Measurements from ENCODE around the gene METTL25B. TPM values are rescaled to one million over a fixed set of nuclear protein-coding genes. Genes with fewer than 3 reads are reported as not detected.

METTL25B gene
- total RNA-seq, 2 experiments from 2014 or later: 26.2 to 29.7 TPM

GRCh38 chr1:156704930-156705320, 23.3 kb upstream of the METTL25B start:
- peaks cover 5% of the 10 kb centered on the region for H3K36me3 Mint-ChIP-seq (ENCODE audit: low read depth)
- peaks cover 25% of the 10 kb centered on the region for H3K4me1 Mint-ChIP-seq
- no peak overlapping the region for H3K27ac Mint-ChIP-seq
- CTCF ChIA-PET: interaction anchor here (1.0 to 6.7 kb wide), 5 partner anchors 11 to 155 kb away, joined by 3 to 63 read pairs (median 21); partner anchors contain the start of genes INSRR and NTRK1
- H3K4me3 Mint-ChIP-seq: no peak overlapping the region
- DNase-seq: no peak
- H3K27me3 Mint-ChIP-seq: peaks cover 38% of the 10 kb centered on the region
- POLR2A ChIA-PET: no interaction called here
- no peaks in the 10 kb centered on the region for H3K9me3 Mint-ChIP-seq

- ChIA-PET CTCF (interaction anchor here (0.6 to 6.7 kb wide), 19 partner anchors 8 to 319 kb away, joined by 3 to 63 read pairs (median 4); partner anchors contain the start of genes INSRR and NTRK1), POLR2A (no interaction called here)
- H3K36me3 Mint-ChIP-seq (ENCODE audit: low read depth): peaks cover 5% of the 10 kb centered on the region
- no peak for DNase-seq
- no peaks in the 10 kb centered on the region for H3K9me3 Mint-ChIP-seq
- H3K27me3 Mint-ChIP-seq: peaks cover 38% of the 10 kb centered on the region
- peak within 1 kb of the TSS; percentile 71 for H3K4me3 Mint-ChIP-seq
- peak within 1 kb of the TSS; percentile 36 for H3K27ac Mint-ChIP-seq
- H3K4me1 Mint-ChIP-seq: peaks cover 25% of the 10 kb centered on the region
Observed at GRCh38 chr1:156705321-156705917, 22.9 kb upstream of the METTL25B start, which contains the start of gene CRABP2. TSS of gene CRABP2 (minus strand) at chr1:156705583. CDS start at chr1:156705446, 137 bp downstream.

GRCh38 chr1:156705918-156706656, 22.2 kb upstream of the METTL25B start:
- ChIA-PET CTCF (interaction anchor here (0.6 to 6.7 kb wide), 24 partner anchors 8 to 320 kb away, joined by 3 to 63 read pairs (median 3); partner anchors contain the start of genes INSRR and NTRK1), POLR2A (interaction anchor here (0.7 kb wide), 1 partner anchor 107 kb away, joined by 5 read pairs; no protein-coding TSS in a partner anchor)
- Mint-ChIP-seq H3K9me3 (no peaks in the 10 kb centered on the region), H3K4me1 (peaks cover 25% of the 10 kb centered on the region), H3K27me3 (peaks cover 38% of the 10 kb centered on the region), H3K4me3 (peak overlapping the region; percentile 71), H3K36me3 (ENCODE audit: low read depth) (peaks cover 5% of the 10 kb centered on the region), H3K27ac (no peak overlapping the region)
- peak; percentile 65 for DNase-seq

- CTCF ChIA-PET: interaction anchor here (0.6 to 6.7 kb wide), 19 partner anchors 9 to 288 kb away, joined by 3 to 63 read pairs (median 4); partner anchors contain the start of genes INSRR and NTRK1
- Mint-ChIP-seq H3K36me3 (ENCODE audit: low read depth) (peaks cover 5% of the 10 kb centered on the region), H3K4me1 (peaks cover 25% of the 10 kb centered on the region), H3K4me3 (peak overlapping the region; percentile 71), H3K9me3 (no peaks in the 10 kb centered on the region), H3K27ac (no peak overlapping the region), H3K27me3 (peaks cover 38% of the 10 kb centered on the region)
- no peak for DNase-seq
- POLR2A ChIA-PET: interaction anchor here (0.7 kb wide), 1 partner anchor 106 kb away, joined by 5 read pairs; no protein-coding TSS in a partner anchor
Observed at GRCh38 chr1:156706657-156707416, 21.4 kb upstream of the METTL25B start.

- Mint-ChIP-seq H3K27me3 (peaks cover 38% of the 10 kb centered on the region), H3K4me1 (peaks cover 25% of the 10 kb centered on the region), H3K36me3 (ENCODE audit: low read depth) (peaks cover 5% of the 10 kb centered on the region), H3K27ac (no peak overlapping the region), H3K4me3 (no peak overlapping the region), H3K9me3 (no peaks in the 10 kb centered on the region)
- no peak for DNase-seq
- POLR2A ChIA-PET: no interaction called here
- CTCF ChIA-PET: interaction anchor here (0.9 to 6.7 kb wide), 10 partner anchors 8 to 182 kb away, joined by 3 to 63 read pairs (median 14); partner anchors contain the start of genes INSRR and NTRK1
Observed at GRCh38 chr1:156707417-156708217, 20.7 kb upstream of the METTL25B start.

- Mint-ChIP-seq H3K4me1 (peaks cover 25% of the 10 kb centered on the region), H3K27ac (no peak overlapping the region), H3K4me3 (no peak overlapping the region), H3K27me3 (peaks cover 35% of the 10 kb centered on the region), H3K36me3 (ENCODE audit: low read depth) (peaks cover 5% of the 10 kb centered on the region), H3K9me3 (no peaks in the 10 kb centered on the region)
- DNase-seq: no peak
- POLR2A ChIA-PET: no interaction called here
- CTCF ChIA-PET: interaction anchor here (1.0 to 6.7 kb wide), 4 partner anchors 18 to 152 kb away, joined by 4 to 63 read pairs (median 40); no protein-coding TSS in a partner anchor
Observed at GRCh38 chr1:156708218-156708661, 20.0 kb upstream of the METTL25B start.

GRCh38 chr1:156709031-156709430, 19.2 kb upstream of the METTL25B start:
- Mint-ChIP-seq H3K27me3 (peaks cover 27% of the 10 kb centered on the region), H3K27ac (no peak overlapping the region), H3K4me1 (peaks cover 25% of the 10 kb centered on the region), H3K9me3 (no peaks in the 10 kb centered on the region), H3K36me3 (ENCODE audit: low read depth) (peaks cover 5% of the 10 kb centered on the region), H3K4me3 (no peak overlapping the region)
- CTCF ChIA-PET: interaction anchor here (3.9 to 6.7 kb wide), 3 partner anchors 17 to 48 kb away, joined by 25 to 63 read pairs (median 56); no protein-coding TSS in a partner anchor
- POLR2A ChIA-PET: no interaction called here
- DNase-seq: no peak

GRCh38 chr1:156709757-156710489, 18.3 kb upstream of the METTL25B start:
- CTCF ChIA-PET: interaction anchor here (2.4 to 9.6 kb wide), 5 partner anchors 11 to 20 kb away, joined by 8 to 92 read pairs (median 56); partner anchors contain the start of genes ISG20L2 and METTL25B
- Mint-ChIP-seq H3K4me3 (no peak overlapping the region), H3K9me3 (no peaks in the 10 kb centered on the region)

GRCh38 chr1:156711011-156711817, 17.1 kb upstream of the METTL25B start:
- H3K36me3 Mint-ChIP-seq (ENCODE audit: low read depth): peaks cover 5% of the 10 kb centered on the region
- POLR2A ChIA-PET: interaction anchor here (0.6 to 0.8 kb wide), 3 partner anchors 11 to 89 kb away, joined by 3 read pairs; partner anchors contain the start of genes ISG20L2 and METTL25B

More at GRCh38 chr1:156709757-156710489, 18.3 kb upstream of the METTL25B start:
- Mint-ChIP-seq H3K27me3 (peaks cover 20% of the 10 kb centered on the region), H3K4me1 (peaks cover 21% of the 10 kb centered on the region), H3K36me3 (ENCODE audit: low read depth) (peaks cover 3% of the 10 kb centered on the region), H3K27ac (no peak overlapping the region)
- no peak for DNase-seq
- POLR2A ChIA-PET: no interaction called here

GRCh38 chr1:156712626-156713025, 15.6 kb upstream of the METTL25B start:
- peaks cover 9% of the 10 kb centered on the region for H3K36me3 Mint-ChIP-seq (ENCODE audit: low read depth)
- H3K9me3 Mint-ChIP-seq: no peaks in the 10 kb centered on the region
- peaks cover under 1% of the 10 kb centered on the region for H3K4me1 Mint-ChIP-seq
- H3K27me3 Mint-ChIP-seq: peaks cover under 1% of the 10 kb centered on the region
- H3K27ac Mint-ChIP-seq: no peak overlapping the region
- ChIA-PET CTCF (interaction anchor here (0.7 to 9.6 kb wide), 6 partner anchors 9 to 87 kb away, joined by 3 to 92 read pairs (median 3); partner anchors contain the start of genes ISG20L2 and METTL25B), POLR2A (no interaction called here)
- H3K4me3 Mint-ChIP-seq: no peak overlapping the region
- no peak for DNase-seq

More at GRCh38 chr1:156711011-156711817, 17.1 kb upstream of the METTL25B start:
- CTCF ChIA-PET: interaction anchor here (0.7 to 9.6 kb wide), 9 partner anchors 8 to 179 kb away, joined by 3 to 92 read pairs (median 5); partner anchors contain the start of genes ISG20L2 and METTL25B
- no peak for DNase-seq
- Mint-ChIP-seq H3K27me3 (peaks cover 9% of the 10 kb centered on the region), H3K4me3 (no peak overlapping the region), H3K27ac (no peak overlapping the region), H3K4me1 (peaks cover 11% of the 10 kb centered on the region), H3K9me3 (no peaks in the 10 kb centered on the region)

Data from activated CD4-positive, alpha-beta T cell treated with anti-CD3 and anti-CD28 coated beads, Interleukin-2, amount 10 ng/mL, durations not matched to agents 7 days and 5 days (primary cell).